M059J (cell line): ENCODE data around the gene TH. TPM values are rescaled to one million over a fixed set of nuclear protein-coding genes. Genes with fewer than 3 reads are reported as not detected.

Experiments used
- DNase-seq: peaks from one replicate; pipeline ENCODE4 v3.0.0-alpha.2; 2012; ENCODE audit warnings: low read depth
- total RNA-seq: library from RNA; depleted of rRNA; stranded (reverse); fragments of >200 nt; shearing (Covaris generic); gene quantifications from 2 replicates; pipeline ENCODE4 v1.2.3, GENCODE V29; 2014

The TH gene
- total RNA-seq, 1 experiment from 2014 or later, result 0.07 TPM

- DNase-seq, result no peak
These were observed 11.8 kb downstream of the TH start for GRCh38 chr11:2159536-2160413.

- DNase-seq, result no peak
These were observed 12.6 kb downstream of the TH start for GRCh38 chr11:2158966-2159365.

GRCh38 chr11:2158296-2158737 lies 13.3 kb downstream of the TH start:
- DNase-seq, result no peak

GRCh38 chr11:2157294-2158040 lies 14.1 kb downstream of the TH start:
- DNase-seq, result no peak

GRCh38 chr11:2156416-2157182 lies 15.0 kb downstream of the TH start:
- DNase-seq, result peak; percentile 65

- DNase-seq, result no peak
These were observed 16.1 kb downstream of the TH start for GRCh38 chr11:2155511-2155910.

GRCh38 chr11:2154889-2155288 lies 16.7 kb downstream of the TH start:
- no peak for DNase-seq

- no peak for DNase-seq
These were observed 17.4 kb downstream of the TH start for GRCh38 chr11:2154195-2154585.

- no peak for DNase-seq
These were observed 17.9 kb downstream of the TH start for GRCh38 chr11:2153581-2154194.

- DNase-seq, result peak; percentile 66
These were observed 19.9 kb downstream of the TH start for GRCh38 chr11:2151500-2152257.

- peak; percentile 53 for DNase-seq
These were observed 21.5 kb downstream of the TH start for GRCh38 chr11:2149864-2150847.

- DNase-seq, result no peak
These were observed 22.2 kb downstream of the TH start for GRCh38 chr11:2149460-2149859.

GRCh38 chr11:2148595-2148994 lies 23.0 kb downstream of the TH start:
- DNase-seq, result no peak

- no peak for DNase-seq
These were observed 24.2 kb downstream of the TH start for GRCh38 chr11:2147391-2147790.

GRCh38 chr11:2146051-2146450 lies 25.6 kb downstream of the TH start:
- no peak for DNase-seq

- DNase-seq, result no peak
These were observed 26.9 kb downstream of the TH start for GRCh38 chr11:2144544-2145248.

- no peak for DNase-seq
These were observed 27.6 kb downstream of the TH start for GRCh38 chr11:2143799-2144543.

- DNase-seq, result no peak
These were observed 28.2 kb downstream of the TH start for GRCh38 chr11:2143477-2143798.
